GM12891 (cell line): ENCODE data around the gene TMEM273.

Experiments
- PAX5 ChIP-seq: IDR thresholded peaks from 2 replicates; pipeline ENCODE4 v1.6.1; 2011; ENCODE audit warnings: low read length, moderate library complexity, mild to moderate bottlenecking; ENCODE audit not compliant: insufficient read depth, severe bottlenecking
- POLR2A ChIP-seq: IDR thresholded peaks from 2 replicates; pipeline ENCODE4 v1.6.1; 2011; ENCODE audit warnings: low read depth, low read length, control low read depth
- POLR2AphosphoS5 ChIP-seq: IDR thresholded peaks from 2 replicates; pipeline ENCODE4 v1.6.1; 2011; ENCODE audit warnings: low read depth, low read length, control low read depth
- POU2F2 ChIP-seq: IDR thresholded peaks from 2 replicates; pipeline ENCODE4 v1.6.1; 2011; ENCODE audit warnings: low read depth, mild to moderate bottlenecking, control low read depth, low read length, moderate library complexity
- SPI1 ChIP-seq: IDR thresholded peaks from 2 replicates; pipeline ENCODE4 v1.6.1; 2011; ENCODE audit warnings: low read depth, low read length, control low read depth
- TAF1 ChIP-seq: IDR thresholded peaks from 2 replicates; pipeline ENCODE4 v1.6.1; 2011; ENCODE audit warnings: low read depth, low read length, control low read depth

DNA sequence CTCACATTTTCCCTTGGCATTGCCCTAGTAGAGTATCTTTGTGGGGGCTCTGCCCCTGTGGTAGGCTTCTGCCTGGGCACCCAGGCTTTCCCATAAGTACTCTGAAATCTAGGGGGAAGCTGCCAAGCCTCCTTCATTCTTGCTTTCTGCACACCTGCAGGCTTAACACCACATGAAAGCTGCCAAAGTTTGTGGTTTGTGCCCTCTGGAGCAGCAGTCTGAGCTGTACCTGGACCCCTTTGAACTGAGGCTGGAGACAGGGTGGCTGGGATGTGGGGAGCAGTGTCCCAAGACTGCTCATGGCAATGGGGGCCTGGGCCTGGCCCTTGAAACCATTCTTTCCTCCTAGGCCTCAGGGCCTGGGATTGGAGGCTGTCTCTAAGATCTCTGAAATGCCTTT, 35.0 kb upstream of the TMEM273 start:
- no peak for TF ChIP-seq POLR2A
- no peak for TF ChIP-seq TAF1
- TF ChIP-seq POLR2AphosphoS5, result no peak
- TF ChIP-seq SPI1, result no peak
- TF ChIP-seq POU2F2, result no peak
- no peak for TF ChIP-seq PAX5
